GM23338 (cell line): ENCODE data around the gene USP10. TPM values are rescaled to one million over a fixed set of nuclear protein-coding genes. Genes with fewer than 3 reads are reported as not detected.
A peak's percentile ranks its signal among the peaks of the same experiment; 100 is the strongest.

Experiments used
- ATAC-seq: fragments of 200-7000 bp; cut with Tn5 transposase; 3 replicates; pipeline ENCODE4 v1.9.1; 2020
- DNase-seq: peaks from one replicate; pipeline ENCODE4 v3.0.0-alpha.2; 2015; ENCODE audit warnings: low spot score
- H2AFZ ChIP-seq: fragments of 200-600 bp; sonication (generic); 2 replicates; pipeline ENCODE4 v1.8.0; 2016; ENCODE audit warnings: antibody characterized with exemption, mild to moderate bottlenecking, moderate library complexity
- H3F3A ChIP-seq: fragments of 200-600 bp; sonication (generic); replicated peaks from 2 replicates; pipeline ENCODE4 v1.8.0; 2017; ENCODE audit warnings: antibody characterized with exemption, mixed run types, low read depth
- H3K27ac ChIP-seq: fragments of 200-600 bp; sonication (generic); 2 replicates; pipeline ENCODE4 v1.6.1; 2016; ENCODE audit warnings: low read depth
- H3K27me3 ChIP-seq: fragments of 200-600 bp; sonication (generic); 2 replicates; pipeline ENCODE4 v1.8.0; 2016; ENCODE audit warnings: mild to moderate bottlenecking, mixed run types, moderate library complexity; ENCODE audit not compliant: insufficient read depth
- H3K36me3 ChIP-seq: fragments of 200-600 bp; sonication (generic); 2 replicates; pipeline ENCODE4 v1.8.0; 2016; ENCODE audit warnings: mild to moderate bottlenecking; ENCODE audit not compliant: insufficient read depth
- H3K4me1 ChIP-seq: fragments of 200-600 bp; sonication (generic); 2 replicates; pipeline ENCODE4 v1.8.0; 2016; ENCODE audit warnings: mild to moderate bottlenecking, moderate library complexity; ENCODE audit not compliant: insufficient read depth
- H3K4me2 ChIP-seq: fragments of 200-600 bp; sonication (generic); 2 replicates; pipeline ENCODE4 v1.7.1; 2017; ENCODE audit warnings: mixed run types
- H3K4me3 ChIP-seq: fragments of 200-600 bp; sonication (generic); 2 replicates; pipeline ENCODE4 v1.6.1; 2016; ENCODE audit warnings: mixed run types
- H3K79me2 ChIP-seq: fragments of 200-600 bp; sonication (generic); replicated peaks from 2 replicates; pipeline ENCODE4 v1.8.0; 2017; ENCODE audit warnings: mild to moderate bottlenecking; ENCODE audit not compliant: insufficient read depth
- H3K9me2 ChIP-seq: fragments of 200-600 bp; sonication (generic); 2 replicates; pipeline ENCODE4 v1.8.0; 2017; ENCODE audit not compliant: insufficient read depth
- H4K20me1 ChIP-seq: fragments of 200-600 bp; sonication (generic); replicated peaks from 2 replicates; pipeline ENCODE4 v1.8.0; 2017; ENCODE audit warnings: mild to moderate bottlenecking; ENCODE audit not compliant: insufficient read depth
- H3K27ac Mint-ChIP-seq: 2 replicates; pipeline ENCODE4 v1.8.0; 2020; ENCODE audit warnings: inconsistent platforms, mild to moderate bottlenecking, moderate library complexity, mixed read lengths
- H3K27me3 Mint-ChIP-seq: 3 replicates; pipeline ENCODE4 v1.8.0; 2022; ENCODE audit warnings: low read depth, mild to moderate bottlenecking, moderate library complexity, mixed read lengths, inconsistent platforms; ENCODE audit not compliant: insufficient read depth, poor library complexity
- H3K36me3 Mint-ChIP-seq: 3 replicates; pipeline ENCODE4 v1.8.0; 2021; ENCODE audit warnings: low read depth, mild to moderate bottlenecking, inconsistent platforms, moderate library complexity, mixed read lengths
- H3K4me1 Mint-ChIP-seq: 3 replicates; pipeline ENCODE4 v1.8.0; 2020; ENCODE audit warnings: mild to moderate bottlenecking, inconsistent platforms, mixed read lengths
- H3K4me3 Mint-ChIP-seq: 3 replicates; pipeline ENCODE4 v1.8.0; 2021; ENCODE audit warnings: moderate library complexity, mild to moderate bottlenecking, inconsistent platforms, mixed read lengths
- H3K9me3 Mint-ChIP-seq: 3 replicates; pipeline ENCODE4 v1.8.0; 2020; ENCODE audit warnings: moderate library complexity, mild to moderate bottlenecking, inconsistent platforms, mixed read lengths
- CREB1 ChIP-seq: fragments of 250-450 bp; sonication (Bioruptor Pico); IDR thresholded peaks from 2 replicates; pipeline ENCODE4 v1.5.0; 2020; ENCODE audit warnings: low read depth, mild to moderate bottlenecking, moderate library complexity
- ETS1 ChIP-seq: IDR thresholded peaks from 2 replicates; pipeline ENCODE4 v1.6.1; 2016; ENCODE audit warnings: antibody characterized with exemption
- EZH2 ChIP-seq: fragments of 200-600 bp; sonication (generic); IDR thresholded peaks from one replicate; pipeline ENCODE4 v1.8.0; 2017; ENCODE audit warnings: antibody characterized with exemption, mild to moderate bottlenecking, low read depth; ENCODE audit not compliant: unreplicated experiment
- EZH2phosphoT487 ChIP-seq: fragments of 200-600 bp; sonication (generic); IDR thresholded peaks from one replicate; pipeline ENCODE4 v1.8.1; 2018; ENCODE audit warnings: antibody characterized with exemption; ENCODE audit not compliant: unreplicated experiment
- JUNB ChIP-seq: IDR thresholded peaks from one replicate; pipeline ENCODE4 v1.6.1; 2016; ENCODE audit warnings: antibody characterized with exemption; ENCODE audit not compliant: unreplicated experiment
- NANOG ChIP-seq: IDR thresholded peaks from 2 replicates; pipeline ENCODE4 v1.6.1; 2016; ENCODE audit warnings: antibody characterized with exemption, borderline replicate concordance
- POLR2AphosphoS5 ChIP-seq: IDR thresholded peaks from 2 replicates; pipeline ENCODE4 v1.6.1; 2016; ENCODE audit warnings: antibody characterized with exemption, low read depth
- REST ChIP-seq: IDR thresholded peaks from one replicate; pipeline ENCODE4 v1.6.1; 2018; ENCODE audit warnings: antibody characterized with exemption; ENCODE audit not compliant: unreplicated experiment
- STAT1 ChIP-seq: IDR thresholded peaks from one replicate; pipeline ENCODE4 v1.6.1; 2016; ENCODE audit warnings: antibody characterized with exemption; ENCODE audit not compliant: unreplicated experiment
- ZNF114 ChIP-seq: fragments of 250-450 bp; sonication (Bioruptor Pico); IDR thresholded peaks from 2 replicates; pipeline ENCODE4 v1.5.0; 2020; ENCODE audit warnings: mild to moderate bottlenecking, moderate library complexity
- ZNF331 ChIP-seq: fragments of 250-450 bp; sonication (Bioruptor Pico); IDR thresholded peaks from 2 replicates; pipeline ENCODE4 v1.5.0; 2020; ENCODE audit warnings: low read depth, mild to moderate bottlenecking, moderate library complexity
- polyA plus RNA-seq: library from polyadenylated mRNA; unstranded; fragments of >200 nt; fragmentation: Nextera tagmentation; extraction: Ambion mirVana; gene quantifications from 2 replicates; pipeline ENCODE4 v1.2.1, GENCODE V29; 2016
- total RNA-seq: library from RNA; depleted of rRNA; stranded (reverse); fragments of >200 nt; shearing (Covaris generic); gene quantifications from 2 replicates; pipeline ENCODE4 v1.2.3, GENCODE V29; 2014
- TF ChIP-seq, protein P1 (sequence below), 2 experiments: fragments of 200-600 bp in 1 of 2; sonication (generic) in 1 of 2; conservative IDR thresholded peaks; 2 replicates each; pipeline versions ENCODE4 v1.5.1 to v1.6.1; 2016 to 2017; ENCODE audit warnings: antibody characterized with exemption in 2 of 2, low read depth in 2 of 2, mild to moderate bottlenecking in 2 of 2, moderate library complexity in 1 of 2

USP10 gene
- total and polyA plus RNA-seq, 2 experiments from 2014 or later = 158 to 194 TPM

DNA sequence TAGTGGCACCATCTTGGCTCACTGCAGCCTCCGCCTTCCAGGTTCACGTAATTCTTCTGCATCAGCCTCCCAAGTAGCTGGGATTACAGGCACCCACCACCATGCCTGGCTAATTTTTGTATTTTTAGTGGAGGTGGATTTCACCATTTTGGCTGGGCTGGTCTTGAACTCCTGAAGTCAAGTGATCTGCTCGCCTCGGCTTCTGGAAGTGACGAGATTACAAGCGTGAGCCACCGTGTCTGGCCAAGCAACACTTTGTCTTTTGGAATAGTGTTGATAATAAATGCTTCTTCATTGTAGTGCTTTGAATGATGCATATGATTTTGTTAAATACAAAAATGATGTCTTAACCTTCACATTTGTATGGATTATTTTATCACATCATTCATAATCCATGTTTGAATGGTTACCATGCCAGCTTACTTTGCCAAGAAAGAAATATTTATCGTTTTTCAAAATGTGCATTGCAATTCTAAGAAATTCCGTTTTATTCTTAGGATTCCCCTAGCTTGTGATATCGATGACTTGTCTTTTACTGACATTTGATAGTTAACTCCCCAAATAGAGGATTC is 29.1 kb downstream of the USP10 start:
- Histone ChIP-seq H2AFZ (no peak overlapping the region), H3K27ac (peak overlapping the region; percentile 60; the same call in 1 of the 2 replicates), H3F3A (0 out of 2 replicates have a peak, but pooled peaks cover 3% of the 10 kb centered on the region), H3K4me2 (peak overlapping the region; percentile 36; the same call in 1 of the 2 replicates), H3K4me3 (no peak overlapping the region), H3K4me1 (peaks cover 83% of the 10 kb centered on the region), H3K9me2 (no peaks in the 10 kb centered on the region), H4K20me1 (peaks cover 39% of the 10 kb centered on the region), H3K27me3 (no peaks in the 10 kb centered on the region), H3K36me3 (no peaks in the 10 kb centered on the region), H3K79me2 (peaks cover 100% of the 10 kb centered on the region)
- Mint-ChIP-seq H3K27me3 (peaks cover 8% of the 10 kb centered on the region), H3K4me1 (peaks cover 86% of the 10 kb centered on the region), H3K36me3 (peaks cover 7% of the 10 kb centered on the region; the same call in 2 of the 3 replicates), H3K4me3 (no peak overlapping the region), H3K27ac (peak overlapping the region; percentile 96), H3K9me3 (no peaks in the 10 kb centered on the region)
- TF ChIP-seq, protein P1, sequence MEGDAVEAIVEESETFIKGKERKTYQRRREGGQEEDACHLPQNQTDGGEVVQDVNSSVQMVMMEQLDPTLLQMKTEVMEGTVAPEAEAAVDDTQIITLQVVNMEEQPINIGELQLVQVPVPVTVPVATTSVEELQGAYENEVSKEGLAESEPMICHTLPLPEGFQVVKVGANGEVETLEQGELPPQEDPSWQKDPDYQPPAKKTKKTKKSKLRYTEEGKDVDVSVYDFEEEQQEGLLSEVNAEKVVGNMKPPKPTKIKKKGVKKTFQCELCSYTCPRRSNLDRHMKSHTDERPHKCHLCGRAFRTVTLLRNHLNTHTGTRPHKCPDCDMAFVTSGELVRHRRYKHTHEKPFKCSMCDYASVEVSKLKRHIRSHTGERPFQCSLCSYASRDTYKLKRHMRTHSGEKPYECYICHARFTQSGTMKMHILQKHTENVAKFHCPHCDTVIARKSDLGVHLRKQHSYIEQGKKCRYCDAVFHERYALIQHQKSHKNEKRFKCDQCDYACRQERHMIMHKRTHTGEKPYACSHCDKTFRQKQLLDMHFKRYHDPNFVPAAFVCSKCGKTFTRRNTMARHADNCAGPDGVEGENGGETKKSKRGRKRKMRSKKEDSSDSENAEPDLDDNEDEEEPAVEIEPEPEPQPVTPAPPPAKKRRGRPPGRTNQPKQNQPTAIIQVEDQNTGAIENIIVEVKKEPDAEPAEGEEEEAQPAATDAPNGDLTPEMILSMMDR (conservative IDR thresholded peaks at IDR 0.05; ENCODE audit: low read depth in 2 of 2) = no peak
- TF ChIP-seq ZNF331 (no peak), CREB1 (CRISPR knock-in tag) (no peak), REST (no peak), JUNB (no peak), ETS1 (no peak), EZH2 (no peak), NANOG (no peak), EZH2phosphoT487 (no peak), ZNF114 (CRISPR knock-in tag) (no peak), STAT1 (no peak), POLR2AphosphoS5 (no peak)
- no peak for DNase-seq
- no peak for ATAC-seq
